HL-60 (cell line): ENCODE data around the gene INSIG1.

ENCODE experiments used
- GABPA ChIP-seq: IDR thresholded peaks from 2 replicates; pipeline ENCODE4 v1.6.1; 2012; ENCODE audit warnings: low read depth
- POLR2AphosphoS5 ChIP-seq: IDR thresholded peaks from 2 replicates; pipeline ENCODE4 v1.6.1; 2012; ENCODE audit warnings: low read depth
- TF ChIP-seq, protein P1 (sequence below): IDR thresholded peaks from 2 replicates; pipeline ENCODE4 v1.6.1; 2012; ENCODE audit warnings: low read depth; ENCODE audit not compliant: insufficient replicate concordance
- TF ChIP-seq, protein P2 (sequence below): IDR thresholded peaks from one replicate; pipeline ENCODE4 v1.5.1; 2011; ENCODE audit warnings: low read length, control low read depth, inconsistent platforms; ENCODE audit not compliant: insufficient read depth

- TF ChIP-seq, protein P1, sequence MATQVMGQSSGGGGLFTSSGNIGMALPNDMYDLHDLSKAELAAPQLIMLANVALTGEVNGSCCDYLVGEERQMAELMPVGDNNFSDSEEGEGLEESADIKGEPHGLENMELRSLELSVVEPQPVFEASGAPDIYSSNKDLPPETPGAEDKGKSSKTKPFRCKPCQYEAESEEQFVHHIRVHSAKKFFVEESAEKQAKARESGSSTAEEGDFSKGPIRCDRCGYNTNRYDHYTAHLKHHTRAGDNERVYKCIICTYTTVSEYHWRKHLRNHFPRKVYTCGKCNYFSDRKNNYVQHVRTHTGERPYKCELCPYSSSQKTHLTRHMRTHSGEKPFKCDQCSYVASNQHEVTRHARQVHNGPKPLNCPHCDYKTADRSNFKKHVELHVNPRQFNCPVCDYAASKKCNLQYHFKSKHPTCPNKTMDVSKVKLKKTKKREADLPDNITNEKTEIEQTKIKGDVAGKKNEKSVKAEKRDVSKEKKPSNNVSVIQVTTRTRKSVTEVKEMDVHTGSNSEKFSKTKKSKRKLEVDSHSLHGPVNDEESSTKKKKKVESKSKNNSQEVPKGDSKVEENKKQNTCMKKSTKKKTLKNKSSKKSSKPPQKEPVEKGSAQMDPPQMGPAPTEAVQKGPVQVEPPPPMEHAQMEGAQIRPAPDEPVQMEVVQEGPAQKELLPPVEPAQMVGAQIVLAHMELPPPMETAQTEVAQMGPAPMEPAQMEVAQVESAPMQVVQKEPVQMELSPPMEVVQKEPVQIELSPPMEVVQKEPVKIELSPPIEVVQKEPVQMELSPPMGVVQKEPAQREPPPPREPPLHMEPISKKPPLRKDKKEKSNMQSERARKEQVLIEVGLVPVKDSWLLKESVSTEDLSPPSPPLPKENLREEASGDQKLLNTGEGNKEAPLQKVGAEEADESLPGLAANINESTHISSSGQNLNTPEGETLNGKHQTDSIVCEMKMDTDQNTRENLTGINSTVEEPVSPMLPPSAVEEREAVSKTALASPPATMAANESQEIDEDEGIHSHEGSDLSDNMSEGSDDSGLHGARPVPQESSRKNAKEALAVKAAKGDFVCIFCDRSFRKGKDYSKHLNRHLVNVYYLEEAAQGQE, result no peak
- TF ChIP-seq, protein P2, sequence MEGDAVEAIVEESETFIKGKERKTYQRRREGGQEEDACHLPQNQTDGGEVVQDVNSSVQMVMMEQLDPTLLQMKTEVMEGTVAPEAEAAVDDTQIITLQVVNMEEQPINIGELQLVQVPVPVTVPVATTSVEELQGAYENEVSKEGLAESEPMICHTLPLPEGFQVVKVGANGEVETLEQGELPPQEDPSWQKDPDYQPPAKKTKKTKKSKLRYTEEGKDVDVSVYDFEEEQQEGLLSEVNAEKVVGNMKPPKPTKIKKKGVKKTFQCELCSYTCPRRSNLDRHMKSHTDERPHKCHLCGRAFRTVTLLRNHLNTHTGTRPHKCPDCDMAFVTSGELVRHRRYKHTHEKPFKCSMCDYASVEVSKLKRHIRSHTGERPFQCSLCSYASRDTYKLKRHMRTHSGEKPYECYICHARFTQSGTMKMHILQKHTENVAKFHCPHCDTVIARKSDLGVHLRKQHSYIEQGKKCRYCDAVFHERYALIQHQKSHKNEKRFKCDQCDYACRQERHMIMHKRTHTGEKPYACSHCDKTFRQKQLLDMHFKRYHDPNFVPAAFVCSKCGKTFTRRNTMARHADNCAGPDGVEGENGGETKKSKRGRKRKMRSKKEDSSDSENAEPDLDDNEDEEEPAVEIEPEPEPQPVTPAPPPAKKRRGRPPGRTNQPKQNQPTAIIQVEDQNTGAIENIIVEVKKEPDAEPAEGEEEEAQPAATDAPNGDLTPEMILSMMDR, result no peak
- no peak for TF ChIP-seq POLR2AphosphoS5
- no peak for TF ChIP-seq GABPA
Measured at GRCh38 chr7:155260498-155260872, 37.2 kb upstream of the INSIG1 start.
